SJCRH30 (cell line): ENCODE results near the gene CD151. TPM values are rescaled to one million over a fixed set of nuclear protein-coding genes. Genes with fewer than 3 reads are reported as not detected.

Experiments used
- DNase-seq, 2 experiments: peaks; one replicate each; pipeline ENCODE4 v3.0.0-alpha.2; 2015 to 2020
- H3K27ac ChIP-seq: fragments of 250-450 bp; sonication (Bioruptor Pico); 2 replicates; pipeline ENCODE4 v1.5.1; 2020; ENCODE audit warnings: mild to moderate bottlenecking, moderate library complexity
- H3K27me3 ChIP-seq: fragments of 250-450 bp; sonication (Bioruptor Pico); 2 replicates; pipeline ENCODE4 v1.5.1; 2020; ENCODE audit warnings: mild to moderate bottlenecking, moderate library complexity
- H3K36me3 ChIP-seq: fragments of 250-450 bp; sonication (Bioruptor Pico); 2 replicates; pipeline ENCODE4 v1.5.1; 2020; ENCODE audit warnings: mild to moderate bottlenecking, moderate library complexity
- H3K4me1 ChIP-seq: fragments of 250-450 bp; sonication (Bioruptor Pico); 2 replicates; pipeline ENCODE4 v1.5.1; 2020; ENCODE audit warnings: mild to moderate bottlenecking, moderate library complexity
- H3K4me3 ChIP-seq: fragments of 250-450 bp; sonication (Bioruptor Pico); 2 replicates; pipeline ENCODE4 v1.5.1; 2020; ENCODE audit warnings: mild to moderate bottlenecking, moderate library complexity
- H3K9me3 ChIP-seq: fragments of 250-450 bp; sonication (Bioruptor Pico); replicated peaks from 2 replicates; pipeline ENCODE4 v1.5.1; 2020; ENCODE audit warnings: mild to moderate bottlenecking, moderate library complexity
- total RNA-seq: library from RNA; depleted of rRNA; stranded (reverse); fragments of >200 nt; shearing (Covaris generic); gene quantifications from 2 replicates; pipeline ENCODE4 v1.2.3, GENCODE V29; 2014; rRNA removed

CD151 gene
- total RNA-seq, 1 experiment from 2014 or later: 122 TPM

- Histone ChIP-seq H3K9me3 (no peaks in the 10 kb centered on the region), H3K36me3 (peaks cover 7% of the 10 kb centered on the region; the same call in 1 of the 2 replicates), H3K4me1 (peaks cover 8% of the 10 kb centered on the region), H3K4me3 (no peak overlapping the region), H3K27me3 (no peaks in the 10 kb centered on the region), H3K27ac (no peak overlapping the region)
- no peak for DNase-seq
These were observed 51.9 kb downstream of the CD151 start for GRCh38 chr11:884578-885070.

GRCh38 chr11:886568-886967 is 53.8 kb downstream of the CD151 start:
- Histone ChIP-seq H3K27ac (no peak overlapping the region), H3K4me1 (peaks cover 27% of the 10 kb centered on the region), H3K4me3 (no peak overlapping the region), H3K27me3 (no peaks in the 10 kb centered on the region), H3K36me3 (peaks cover 7% of the 10 kb centered on the region; the same call in 1 of the 2 replicates), H3K9me3 (no peaks in the 10 kb centered on the region)
- DNase-seq: no peak

GRCh38 chr11:887589-887988 is 54.8 kb downstream of the CD151 start:
- Histone ChIP-seq H3K36me3 (0 out of 2 replicates have a peak, but pooled peaks cover 3% of the 10 kb centered on the region), H3K27ac (no peak overlapping the region), H3K4me3 (no peak overlapping the region), H3K4me1 (peaks cover 33% of the 10 kb centered on the region), H3K9me3 (no peaks in the 10 kb centered on the region), H3K27me3 (no peaks in the 10 kb centered on the region)
- no peak for DNase-seq

Other genes starting within 250 kb of the CD151 start
- 3.6 and 5.8 TPM in 2 replicates for gene IRF7, start 217.0 kb upstream of the CD151 start, total RNA-seq
- not detected in 2 replicates for gene CDHR5, start 208.0 kb upstream of the CD151 start, total RNA-seq
- gene SCT, start 205.8 kb upstream of the CD151 start, total RNA-seq: not detected in 2 replicates
- gene DRD4, start 195.7 kb upstream of the CD151 start, total RNA-seq: not detected in 2 replicates
- gene DEAF1, start 137.7 kb upstream of the CD151 start, total RNA-seq: 26.6 and 33.6 TPM in 2 replicates
- gene TMEM80, start 137.1 kb upstream of the CD151 start, total RNA-seq: 10.7 and 17.7 TPM in 2 replicates
- 12.7 and 18.5 TPM in 2 replicates for gene EPS8L2, start 126.7 kb upstream of the CD151 start, total RNA-seq
- gene TALDO1, start 85.5 kb upstream of the CD151 start, total RNA-seq: 107 and 108 TPM in 2 replicates
- gene GATD1, start 55.5 kb upstream of the CD151 start, total RNA-seq: 28.9 and 39.9 TPM in 2 replicates
- 1.5 TPM in 2 replicates for gene CEND1, start 42.9 kb upstream of the CD151 start, total RNA-seq
- 20.2 and 22.4 TPM in 2 replicates for gene SLC25A22, start 34.7 kb upstream of the CD151 start, total RNA-seq
- gene PIDD1, start 27.7 kb upstream of the CD151 start, total RNA-seq: 18.3 and 21.2 TPM in 2 replicates
- gene RPLP2, start 23.0 kb upstream of the CD151 start, total RNA-seq: 1,150 and 1,247 TPM in 2 replicates
- gene PNPLA2, start 14.0 kb upstream of the CD151 start, total RNA-seq: 16.5 and 19.6 TPM in 2 replicates
- gene CRACR2B, start 5.0 kb upstream of the CD151 start, total RNA-seq: 1.6 and 1.9 TPM in 2 replicates
- gene POLR2L, start 9.6 kb downstream of the CD151 start, total RNA-seq: 292 and 344 TPM in 2 replicates
- 26.0 and 26.9 TPM in 2 replicates for gene TSPAN4, start 9.9 kb downstream of the CD151 start, total RNA-seq
- gene CHID1, start 77.9 kb downstream of the CD151 start, total RNA-seq: 51.4 and 56.7 TPM in 2 replicates
- 40.6 and 42.6 TPM in 2 replicates for gene AP2A2, start 92.9 kb downstream of the CD151 start, total RNA-seq
- gene MUC6, start 203.8 kb downstream of the CD151 start, total RNA-seq: not detected in 2 replicates
- gene MUC2, start 241.9 kb downstream of the CD151 start, total RNA-seq: 0.06 and 0.08 TPM in 2 replicates